Measurements from ENCODE around the gene PYGM. TPM values are rescaled to one million over a fixed set of nuclear protein-coding genes. Genes with fewer than 3 reads are reported as not detected.

The PYGM gene
- 0.19 and 0.33 TPM in 2 replicates for total RNA-seq

GRCh38 chr11:64759722-64760719, at the start of gene PYGM:
PYGM (minus strand) TSS chr11:64759974; CDS start chr11:64759898, 76 bp downstream.

GRCh38 chr11:64803158-64803845, 43.5 kb upstream of the PYGM start, which contains the start of gene MAP4K2:
MAP4K2 (minus strand) TSS chr11:64803214; CDS start chr11:64803149, 65 bp downstream.

GRCh38 chr11:64778473-64779298, 18.9 kb upstream of the PYGM start, which contains the start of gene SF1:
SF1 (minus strand) TSS chr11:64778542; CDS start chr11:64778392, 150 bp downstream.

GRCh38 chr11:64743591-64744543, 15.9 kb downstream of the PYGM start, which contains the start of gene RASGRP2:
RASGRP2 (minus strand) TSS chr11:64744142; CDS start chr11:64742866, 1,276 bp downstream.

GRCh38 chr11:64723117-64723906, 36.5 kb downstream of the PYGM start, which contains the start of gene NRXN2:
NRXN2 (minus strand) TSS chr11:64723197; CDS start chr11:64713699, 9,498 bp downstream.

Other genes starting within 250 kb of the PYGM start
- gene SLC22A11, start 204.0 kb downstream of the PYGM start, total RNA-seq = not detected in 2 replicates
- not detected in 2 replicates for gene SLC22A12, start 168.8 kb downstream of the PYGM start, total RNA-seq
- gene NRXN2, start 36.8 kb downstream of the PYGM start, total RNA-seq = not detected in 2 replicates
- gene RASGRP2, start 15.8 kb downstream of the PYGM start, total RNA-seq = 0.98 and 1.1 TPM in 2 replicates
- gene SF1, start 18.6 kb upstream of the PYGM start, total RNA-seq = 143 and 146 TPM in 2 replicates
- 43.7 and 66.3 TPM in 2 replicates for gene MAP4K2, start 43.2 kb upstream of the PYGM start, total RNA-seq
- 21.7 and 26.5 TPM in 2 replicates for gene MEN1, start 50.6 kb upstream of the PYGM start, total RNA-seq
- gene CDC42BPG, start 84.7 kb upstream of the PYGM start, total RNA-seq = 0.33 and 0.38 TPM in 2 replicates
- gene EHD1, start 118.6 kb upstream of the PYGM start, total RNA-seq = 97.7 and 129 TPM in 2 replicates
- gene ATG2A, start 157.2 kb upstream of the PYGM start, total RNA-seq = 19.1 and 19.3 TPM in 2 replicates
- gene PPP2R5B, start 164.7 kb upstream of the PYGM start, total RNA-seq = 10.8 and 12.4 TPM in 2 replicates
- not detected in 2 replicates for gene GPHA2, start 175.9 kb upstream of the PYGM start, total RNA-seq
- gene MAJIN, start 212.1 kb upstream of the PYGM start, total RNA-seq = not detected in 2 replicates
- gene BATF2, start 237.0 kb upstream of the PYGM start, total RNA-seq = 0.38 and 0.98 TPM in 2 replicates

Measured in vein endothelial cell (primary cell).